ENCODE measurements around the gene GPC1.

Gene GPC1

DNA sequence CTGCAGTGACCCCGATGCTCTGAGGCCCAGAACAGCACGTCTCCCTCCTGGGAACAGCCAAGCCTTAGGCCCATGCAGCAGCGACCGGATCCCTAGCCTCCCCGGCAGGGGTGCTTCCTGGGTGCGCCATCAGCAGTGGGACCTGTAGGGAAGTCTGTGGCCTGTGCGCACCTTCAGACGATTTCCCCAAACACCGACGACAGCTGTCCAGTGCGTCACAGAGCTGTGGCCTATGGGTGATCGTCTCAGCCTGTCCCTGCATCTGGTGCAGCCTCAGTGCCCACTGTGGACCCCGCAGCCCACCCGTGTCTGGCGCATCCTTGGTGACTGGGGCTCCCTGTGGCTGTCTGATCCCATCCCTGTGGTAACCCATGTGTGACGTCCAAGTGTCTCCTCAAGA lies 9.0 kb downstream of the GPC1 start:
- no peak for DNase-seq

DNA sequence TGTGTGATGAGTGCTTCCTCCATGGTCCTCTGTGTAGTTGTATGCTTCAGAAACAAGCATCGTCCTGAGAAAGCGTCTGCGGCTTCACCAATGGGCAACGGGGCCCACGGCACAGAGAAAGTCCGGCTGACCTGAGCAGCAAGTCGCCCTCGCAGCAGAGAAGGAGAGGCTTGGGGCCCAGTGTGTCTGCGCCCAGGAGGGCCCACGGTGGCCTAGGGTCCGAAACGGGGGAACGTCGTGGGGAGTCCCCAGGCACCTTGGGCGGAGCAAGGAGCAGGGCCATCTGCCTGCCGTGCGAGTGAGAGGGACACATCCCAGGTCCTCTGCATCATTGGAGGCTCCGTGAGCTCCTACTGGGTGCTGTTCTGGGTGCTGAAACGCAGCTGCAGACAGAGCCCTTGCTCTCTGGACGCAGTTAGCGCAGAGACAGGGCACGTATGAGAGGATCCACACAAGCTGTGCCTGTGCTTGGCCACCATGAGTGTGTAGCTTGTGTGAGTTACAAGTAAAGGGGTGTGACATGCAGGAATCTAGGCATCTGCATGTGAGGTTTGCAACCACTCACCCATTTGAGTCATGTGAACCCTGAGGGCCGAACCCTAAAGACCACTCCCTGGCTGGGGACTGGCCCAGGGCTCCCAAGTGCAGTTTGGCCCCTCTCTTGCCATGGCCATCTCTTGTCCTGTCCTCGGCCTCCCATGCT lies 10.6 kb downstream of the GPC1 start:
- DNase-seq, result no peak

DNA sequence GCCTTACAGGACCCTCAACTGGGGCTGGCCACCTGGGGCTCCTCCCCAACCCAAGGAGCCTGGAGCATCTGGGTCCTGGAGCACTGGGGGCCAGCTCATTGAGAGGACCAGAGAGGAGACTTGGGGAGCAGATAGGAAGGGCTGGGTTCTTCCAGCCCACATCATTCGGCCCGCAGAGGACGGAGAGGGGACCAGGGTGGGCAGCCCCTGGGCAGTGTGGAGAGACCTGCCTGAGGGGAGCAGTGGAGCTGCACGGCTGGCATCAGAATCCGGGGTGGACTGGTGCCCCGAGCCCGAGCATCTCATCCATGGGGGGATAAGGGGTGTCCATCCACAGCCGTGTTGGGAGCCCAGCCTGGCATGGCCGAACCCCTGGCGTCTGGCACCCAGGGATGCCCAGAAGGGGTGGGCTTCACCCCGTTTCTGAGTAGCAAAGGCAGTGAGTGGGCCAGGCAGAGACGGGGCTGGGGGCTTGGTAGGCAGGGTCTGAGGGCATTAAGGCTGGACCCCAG lies 11.3 kb downstream of the GPC1 start:
- no peak for DNase-seq

DNA sequence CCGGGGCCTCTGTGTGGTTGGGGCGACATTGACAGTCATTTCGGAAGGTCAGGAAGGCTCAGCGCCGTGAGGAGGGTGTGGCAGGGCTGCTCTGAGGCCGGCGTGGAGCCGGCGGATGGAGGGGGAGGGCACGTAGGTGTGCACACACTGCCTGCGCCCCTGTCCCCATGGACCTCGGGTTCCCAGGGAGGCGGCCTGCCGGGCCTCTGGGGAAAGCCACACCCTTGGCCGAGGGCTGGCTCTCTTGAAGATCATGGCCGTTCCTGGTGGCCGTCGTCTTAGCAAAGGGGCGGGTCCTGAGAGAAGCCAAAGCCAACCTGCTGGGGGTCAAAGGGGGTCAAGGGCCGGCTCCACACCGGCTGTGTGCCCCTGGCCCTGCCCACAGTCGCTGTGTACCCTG lies 11.9 kb downstream of the GPC1 start:
- no peak for DNase-seq

DNA sequence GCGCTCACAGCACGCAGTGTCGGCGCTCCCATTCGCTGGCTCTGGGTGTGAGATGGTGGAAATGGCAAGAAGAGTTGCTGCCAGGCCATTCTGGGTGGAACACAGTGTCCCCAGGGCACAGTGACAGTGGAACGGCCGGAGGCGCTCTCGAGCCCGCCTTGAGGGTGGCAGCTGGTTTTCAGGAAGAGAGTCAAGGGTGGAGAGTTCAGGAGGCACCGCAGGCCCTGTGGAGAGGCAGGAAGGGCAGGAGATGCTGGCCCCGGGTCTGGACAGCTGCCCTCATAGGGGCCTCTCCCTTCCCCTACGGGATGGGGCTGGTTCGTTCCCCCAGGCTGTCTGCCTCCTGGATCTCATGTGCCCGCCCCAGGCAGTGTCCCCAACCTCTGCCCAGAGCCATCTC lies 12.5 kb downstream of the GPC1 start:
- no peak for DNase-seq

DNA sequence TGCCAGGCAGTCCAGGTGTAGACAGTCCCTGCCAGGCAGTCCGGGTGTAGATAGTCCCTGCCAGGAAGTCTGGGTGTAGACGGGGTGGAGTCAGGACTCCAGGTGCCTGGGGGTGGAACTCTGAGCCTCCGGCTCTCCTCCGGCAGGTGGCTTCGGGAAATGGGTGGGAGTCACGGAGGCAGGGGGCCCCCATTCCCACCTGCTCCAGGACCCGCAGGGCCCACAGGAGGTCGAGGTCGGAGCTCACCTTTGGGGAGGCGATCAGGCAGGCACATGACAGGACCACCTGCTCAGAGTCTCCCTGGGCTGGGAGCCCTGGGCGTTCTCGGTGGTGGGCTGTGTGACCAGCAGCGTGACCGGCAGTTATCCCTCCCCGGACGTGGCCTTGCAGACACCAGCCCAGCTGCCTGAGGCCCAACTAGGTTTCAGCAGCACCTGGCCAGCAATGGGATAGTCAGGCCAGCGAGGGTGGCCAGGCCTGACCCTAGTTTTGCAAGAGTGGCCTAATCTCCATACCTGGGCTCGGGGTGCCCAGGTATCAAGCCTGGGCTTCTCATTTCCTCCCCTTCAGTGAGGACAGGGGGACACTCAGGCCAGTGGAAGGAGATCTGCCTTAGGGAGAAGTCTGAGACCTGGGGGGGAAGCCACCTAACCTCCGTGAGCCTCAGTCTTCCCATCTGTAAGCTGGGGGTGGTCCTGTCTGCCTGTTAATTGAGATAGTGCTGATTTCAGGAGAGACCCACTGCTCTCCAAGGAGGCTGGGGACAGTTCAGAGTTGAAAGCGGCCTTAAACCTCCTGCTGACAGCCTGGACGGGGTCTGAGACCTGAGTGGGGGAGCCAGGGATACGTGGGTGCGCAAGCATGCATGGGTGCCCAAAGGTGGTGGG lies 13.2 kb downstream of the GPC1 start:
- no peak for DNase-seq

DNA sequence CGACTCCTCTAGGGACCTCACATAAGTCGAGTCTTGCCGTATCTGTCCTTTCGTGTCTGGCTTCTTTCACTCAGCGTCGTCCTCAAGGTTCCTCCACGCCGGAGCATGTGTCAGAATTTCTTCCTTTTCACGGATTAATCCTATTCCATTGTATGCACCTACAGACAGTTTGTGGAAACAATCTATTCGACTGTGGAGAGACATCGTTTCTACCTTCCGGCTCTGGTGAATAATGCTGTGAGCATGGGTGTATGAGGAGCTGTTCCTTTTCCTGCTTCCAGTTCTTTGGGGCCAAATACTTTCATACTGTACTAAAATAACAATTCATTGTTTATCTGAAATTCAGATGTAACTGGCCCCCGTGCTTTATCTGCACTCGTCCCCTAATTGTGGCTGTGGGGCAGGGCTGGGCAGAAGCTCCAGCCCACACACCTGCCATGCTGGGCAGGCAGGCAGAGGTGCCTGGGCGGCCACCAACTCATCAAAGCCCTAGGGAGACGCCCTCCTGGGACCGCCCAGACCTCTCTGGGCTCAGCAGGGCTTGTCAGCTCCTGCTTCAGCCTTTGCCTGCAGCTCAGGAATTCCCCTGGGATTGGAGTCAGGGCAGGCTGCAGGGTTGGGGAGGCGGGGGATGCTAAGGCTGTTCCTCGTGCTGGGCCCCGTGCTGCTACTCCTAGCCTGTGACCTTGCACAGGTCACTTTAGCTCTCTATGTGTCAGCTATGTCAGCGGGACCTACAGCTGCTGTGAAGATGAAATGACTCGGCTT lies 14.5 kb downstream of the GPC1 start:
- no peak for DNase-seq

DNA sequence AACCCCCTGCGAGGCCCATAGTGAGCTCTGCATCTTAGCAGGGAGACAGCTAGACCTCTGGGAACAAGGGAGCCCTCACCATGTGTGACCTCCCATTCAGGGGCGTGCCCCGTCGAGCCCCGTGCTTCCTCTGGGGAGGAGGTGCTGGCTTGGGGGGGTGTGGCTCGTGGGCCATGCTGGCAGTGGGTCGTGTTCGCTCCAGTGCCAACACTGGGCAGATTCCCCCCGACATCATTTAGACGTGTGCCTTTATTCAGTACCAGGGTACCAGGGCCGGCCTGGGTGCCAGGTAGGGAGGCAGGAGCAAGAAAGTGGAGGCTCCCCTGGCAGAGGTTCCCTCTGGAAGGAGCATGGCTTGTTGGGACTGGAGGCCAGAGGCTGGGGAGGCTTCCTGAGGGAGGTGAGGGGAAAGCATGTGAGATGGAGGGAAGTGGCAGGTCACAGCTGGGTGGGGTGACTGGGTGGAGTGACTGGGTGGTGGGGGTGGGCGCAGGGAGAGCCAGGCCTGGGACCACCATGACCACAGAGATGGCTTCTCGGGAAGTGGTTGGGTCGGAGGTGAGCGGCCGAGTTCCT lies 15.2 kb downstream of the GPC1 start:
- DNase-seq, result no peak

DNA sequence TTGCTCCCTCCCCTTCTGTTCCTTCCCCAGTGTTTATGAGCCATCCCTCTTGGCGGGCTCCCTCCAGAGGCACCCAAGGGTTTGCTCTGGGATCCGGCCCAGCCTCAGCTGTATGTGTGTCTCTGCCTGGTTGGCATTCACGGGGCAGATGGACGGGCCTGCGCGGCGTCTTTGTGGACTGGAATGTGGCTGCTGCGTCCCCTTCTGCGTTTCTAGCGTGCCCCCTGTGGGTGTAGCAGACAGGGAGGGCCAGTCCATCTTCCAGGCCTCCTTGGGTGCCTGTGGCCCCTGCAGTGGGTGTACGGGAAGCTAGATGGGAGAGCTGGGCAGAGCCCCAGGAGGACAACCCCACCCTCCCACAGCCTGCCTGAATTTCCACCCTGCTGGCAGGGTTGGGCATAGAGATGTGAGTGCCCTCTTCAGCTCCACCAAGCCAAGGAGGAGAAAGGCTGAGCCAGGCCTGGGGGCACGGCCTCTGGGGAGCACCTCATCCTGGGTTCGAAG lies 15.7 kb downstream of the GPC1 start:
- DNase-seq, result no peak

DNA sequence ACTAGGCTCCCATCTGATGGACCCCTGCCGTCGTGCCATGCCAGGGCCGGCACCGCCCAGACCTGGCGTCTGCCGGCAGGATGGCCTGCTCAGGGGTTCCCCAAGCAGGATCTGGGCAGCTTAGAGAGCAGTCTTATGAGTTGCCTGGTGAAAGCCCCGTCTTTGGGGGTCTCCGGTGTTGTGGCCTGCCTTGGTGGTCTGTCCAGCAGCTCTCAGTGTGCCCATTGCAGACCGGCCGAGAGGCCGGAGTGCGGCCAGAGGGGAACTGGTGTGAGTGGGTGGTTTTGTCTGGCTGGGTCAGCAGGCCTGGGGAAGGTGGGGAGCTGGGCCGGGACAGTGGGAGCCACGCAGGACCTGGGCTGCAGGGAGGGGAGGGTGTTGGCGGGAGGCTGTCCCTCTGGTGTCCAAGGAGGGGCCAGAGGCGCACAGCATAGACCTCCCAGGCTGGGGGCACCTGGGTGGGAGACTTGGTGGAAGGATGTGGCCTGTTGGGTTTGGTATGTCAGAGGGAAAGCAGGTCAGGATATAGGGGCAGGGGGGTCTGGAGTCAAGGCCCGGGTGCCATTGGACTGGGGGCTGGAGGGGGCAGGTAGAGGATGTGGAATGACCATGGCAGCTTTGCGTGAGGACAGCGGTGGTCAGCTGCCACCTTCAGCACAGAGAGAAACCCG lies 16.5 kb downstream of the GPC1 start:
- DNase-seq, result no peak

DNA sequence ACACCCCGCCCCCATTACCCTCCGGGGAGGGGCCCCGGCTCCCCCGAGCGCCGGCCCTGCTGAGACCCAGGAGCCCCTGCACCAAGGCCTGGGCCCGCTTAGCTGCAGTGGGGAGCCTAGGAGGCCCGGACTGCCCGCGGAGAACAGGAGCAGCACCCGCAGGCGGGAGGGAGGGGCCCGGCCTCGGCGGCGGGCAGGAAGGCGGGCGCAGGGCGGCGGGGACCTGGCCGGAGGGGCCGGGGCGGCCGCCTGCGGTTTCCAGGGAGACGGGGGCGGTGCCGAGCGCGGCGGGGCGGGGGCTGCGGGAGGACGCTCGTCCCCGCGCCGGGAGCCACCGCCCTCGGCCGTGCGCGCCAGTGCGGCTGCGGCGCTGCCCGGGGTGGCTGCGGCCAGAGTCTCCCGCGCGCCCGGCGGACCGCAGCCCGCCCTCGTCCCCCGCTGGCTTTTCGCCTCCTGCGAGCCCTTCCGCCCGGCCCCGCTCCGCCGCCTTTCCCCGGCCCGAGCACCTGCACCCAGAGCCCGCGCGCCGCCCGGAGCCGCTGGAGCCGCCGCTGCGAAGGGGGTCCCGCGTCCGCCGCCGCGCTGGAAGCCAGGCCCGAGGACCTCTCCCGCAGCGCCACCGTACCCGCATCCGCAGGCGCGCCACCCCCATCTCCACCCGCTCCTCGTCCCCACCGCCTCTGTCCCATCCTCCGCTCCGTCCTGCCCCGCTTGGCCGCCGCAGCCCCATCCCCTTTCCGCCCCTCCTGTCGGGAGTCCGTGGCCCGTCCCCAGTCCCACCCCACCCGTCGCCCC lies 17.2 kb downstream of the GPC1 start:
- DNase-seq, result peak in 1 of 2 experiments; percentile 34

DNA sequence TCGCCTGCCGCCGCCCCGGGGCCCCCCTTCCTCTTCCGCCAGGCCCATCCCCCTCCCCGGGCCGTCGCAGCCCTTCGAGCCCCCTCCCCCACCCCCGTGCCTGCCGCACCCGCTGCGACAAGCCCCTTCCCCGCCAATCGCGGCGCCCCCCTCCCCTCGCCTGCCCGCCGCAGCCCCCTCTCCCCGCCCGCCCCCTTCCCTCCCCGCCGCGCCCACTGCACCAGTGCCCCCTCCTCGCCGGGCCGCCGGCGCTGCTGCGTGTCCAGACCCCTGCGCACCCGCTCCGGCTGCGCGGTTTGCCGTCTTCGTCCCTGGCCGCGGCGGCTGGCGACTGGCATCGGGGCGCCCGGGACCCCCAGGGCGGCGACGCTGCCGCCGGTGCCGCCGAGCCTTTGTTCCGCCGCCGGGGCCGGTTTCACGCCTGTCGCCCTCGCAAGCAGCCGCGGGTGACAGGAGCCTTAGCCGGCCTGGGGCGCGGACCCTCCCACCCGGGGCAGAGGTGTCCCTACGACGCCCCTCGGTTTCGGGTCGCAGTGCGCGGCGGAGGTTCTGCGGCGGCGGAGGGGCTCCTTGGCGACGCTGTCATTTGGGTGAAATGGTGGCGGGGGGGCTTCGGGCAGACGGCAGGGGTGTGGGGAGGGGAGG lies 18.1 kb downstream of the GPC1 start:
- DNase-seq, result no peak

DNA sequence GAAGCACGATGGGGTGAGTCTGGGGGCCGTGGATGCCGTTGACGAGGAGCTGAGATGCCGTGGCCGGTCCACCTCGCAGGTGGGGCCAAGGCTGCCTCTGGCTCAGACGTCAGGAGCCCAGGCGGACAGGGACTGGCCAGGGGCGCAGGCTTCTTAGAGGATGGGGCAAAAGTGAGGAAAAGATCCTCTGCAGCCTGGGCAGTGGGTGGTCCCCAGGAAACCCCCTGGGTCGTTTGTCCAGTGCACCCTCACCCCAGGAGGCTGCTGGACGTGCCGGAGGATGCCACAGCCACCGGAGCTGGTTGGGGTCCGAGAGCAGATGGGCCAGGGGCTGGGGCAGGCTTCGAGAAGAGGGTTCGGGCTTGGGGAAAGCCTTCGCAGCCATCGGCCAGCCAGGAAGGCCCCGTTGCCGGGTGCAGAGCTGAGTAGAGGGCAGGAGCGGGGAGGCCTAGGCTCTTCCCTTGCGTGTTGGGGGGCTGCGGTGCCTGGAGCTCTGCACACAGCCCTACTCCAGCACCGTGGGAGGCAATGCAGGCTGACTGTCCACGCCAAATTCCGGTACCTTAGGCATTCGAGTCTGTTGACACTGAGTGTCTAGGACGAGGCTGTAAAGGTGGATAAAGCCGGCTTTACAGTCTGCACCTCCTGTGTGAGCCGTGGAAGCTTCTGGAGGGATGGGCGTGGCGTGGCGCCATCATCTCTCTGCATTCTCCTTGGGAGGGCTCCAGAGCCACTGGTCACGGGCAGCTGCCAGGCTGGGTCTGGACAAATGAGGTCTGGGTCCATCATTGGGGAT lies 18.8 kb downstream of the GPC1 start:
- no peak for DNase-seq

DNA sequence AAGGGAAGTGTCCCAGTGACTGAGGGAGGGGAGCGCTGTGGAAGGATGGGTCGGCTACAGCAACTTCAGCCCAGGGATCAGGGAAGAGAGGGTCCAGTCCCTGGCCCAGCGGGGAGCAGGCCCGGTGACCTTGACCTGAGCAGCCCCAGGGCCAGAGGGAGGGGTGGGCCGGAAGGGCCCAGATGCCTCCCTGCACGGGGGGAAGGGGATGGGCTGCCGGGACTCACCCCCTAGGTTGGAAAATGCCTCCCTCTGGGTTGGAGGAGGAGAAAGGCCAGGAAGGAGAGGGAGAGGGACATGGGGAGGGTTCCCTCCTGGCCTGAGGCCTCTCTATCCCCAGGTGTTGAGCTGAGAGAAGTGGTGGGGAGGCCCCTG lies 19.8 kb downstream of the GPC1 start:
- no peak for DNase-seq

DNA sequence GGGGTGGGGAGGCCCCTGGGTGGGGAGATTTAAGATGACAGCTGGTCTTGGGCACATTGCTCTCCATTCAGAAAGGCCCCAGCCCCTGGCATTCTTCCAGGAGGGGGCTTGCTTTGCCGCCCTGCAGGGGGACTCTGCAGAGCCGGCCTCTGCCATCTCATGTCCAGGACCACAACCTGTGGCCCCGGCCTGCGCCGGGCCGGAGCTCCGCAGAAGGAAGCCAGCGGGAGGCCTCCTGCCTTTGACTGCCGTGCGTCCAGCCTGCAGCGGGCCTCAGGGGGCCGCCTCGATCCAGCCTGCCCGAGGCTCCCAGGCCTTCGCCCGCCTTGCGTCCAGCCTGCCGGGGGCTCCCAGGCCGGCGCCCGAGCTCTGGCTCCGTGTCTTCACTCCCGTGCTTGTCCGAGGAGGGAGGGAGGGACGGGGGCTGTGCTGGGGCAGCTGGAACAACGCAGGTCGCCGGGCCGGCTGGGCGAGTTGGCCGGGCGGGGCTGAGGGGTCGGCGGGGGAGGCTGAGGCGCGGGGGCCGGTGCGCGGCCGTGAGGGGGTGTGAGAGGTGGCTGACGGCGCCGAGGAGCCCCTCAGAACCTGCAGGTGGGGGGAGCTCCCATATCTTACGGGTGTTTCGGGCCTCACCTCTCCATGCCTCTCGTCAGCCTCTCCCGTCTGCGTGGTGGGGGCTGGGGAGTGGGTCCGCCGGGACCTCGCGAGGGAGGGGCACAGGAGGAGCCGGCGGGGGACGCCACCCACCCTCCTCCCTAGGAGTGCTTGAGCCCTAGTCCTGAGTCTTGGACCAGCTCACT lies 20.4 kb downstream of the GPC1 start:
- DNase-seq, result no peak

DNA sequence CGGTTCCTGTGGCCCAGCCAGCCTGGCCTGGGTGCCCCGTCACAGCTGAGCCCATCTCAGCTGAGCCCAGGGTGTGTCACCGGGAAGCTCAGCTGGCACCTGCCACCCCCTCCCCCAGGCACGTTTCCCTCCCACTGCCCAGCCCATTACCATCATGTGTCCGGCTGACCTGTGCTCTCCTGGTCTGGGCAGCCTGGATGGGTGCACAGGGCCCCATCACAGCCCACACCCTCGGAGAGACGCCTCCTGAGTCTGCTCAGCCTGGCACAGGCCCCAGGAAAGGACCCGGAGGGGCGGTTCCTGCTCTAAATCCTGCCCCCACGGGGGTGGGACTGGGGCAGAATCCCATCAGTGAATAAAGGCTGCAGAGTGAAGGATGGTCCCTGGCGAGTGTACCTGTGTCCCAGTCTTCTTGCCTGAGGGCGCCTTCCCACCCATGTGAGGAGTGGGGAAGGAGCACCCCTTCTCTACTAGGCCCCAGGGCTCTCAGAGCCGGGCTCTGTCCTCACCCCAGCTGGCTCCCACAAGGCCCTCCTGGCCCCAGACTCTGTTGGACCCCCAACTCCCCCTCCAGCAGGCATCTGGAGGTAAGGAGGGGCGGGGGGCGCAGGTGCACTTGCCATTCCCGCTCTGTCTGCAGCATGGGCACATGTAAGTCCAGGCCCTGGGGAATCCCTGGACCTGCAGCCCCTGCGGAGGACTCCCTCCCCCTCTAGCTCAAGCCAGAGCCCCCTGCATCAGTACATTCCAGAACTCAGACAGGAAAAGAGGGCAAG lies 21.2 kb downstream of the GPC1 start:
- no peak for DNase-seq

DNA sequence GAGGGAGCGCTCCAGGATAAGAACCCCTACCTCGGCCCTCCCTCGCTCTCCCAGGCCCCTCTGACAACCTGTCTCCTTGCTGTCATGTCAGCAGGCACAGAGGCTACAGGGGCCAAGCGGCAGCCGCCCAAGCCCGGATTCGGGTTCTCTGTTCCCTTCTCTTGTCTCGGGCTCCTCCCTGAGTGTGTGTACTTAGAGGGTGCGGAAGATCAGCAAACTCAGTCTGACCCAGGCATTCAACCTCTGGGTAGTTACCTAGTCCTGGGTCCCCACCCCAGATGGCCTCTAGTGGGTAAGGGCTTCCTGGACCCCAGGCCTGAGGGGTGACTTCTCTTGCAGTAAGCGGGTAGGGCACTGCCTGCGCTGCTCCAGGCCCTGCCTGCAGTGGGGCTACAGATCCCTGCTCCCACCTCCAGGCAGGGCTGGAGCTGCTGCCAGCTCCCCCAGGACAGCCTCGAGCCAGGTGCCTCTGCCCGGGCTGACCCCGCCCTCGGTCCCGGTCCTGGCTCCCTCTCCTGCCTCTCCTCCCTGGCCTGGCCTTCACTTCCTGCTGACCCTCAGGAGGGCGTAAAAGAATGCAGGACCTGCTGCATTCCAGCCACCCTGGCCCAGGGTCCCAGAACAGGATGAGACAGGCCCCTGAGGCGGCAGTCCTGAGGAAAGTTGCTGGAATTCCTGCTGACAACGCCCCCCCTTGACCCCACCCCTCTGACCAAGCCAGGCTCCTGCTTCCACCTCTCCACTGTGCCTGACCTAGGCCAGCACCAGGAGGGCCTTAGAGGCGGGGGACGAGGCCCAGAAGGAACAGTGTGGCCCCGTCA lies 22.0 kb downstream of the GPC1 start:
- DNase-seq, result no peak

Data from NCI-H446 (cell line).